Measurements from ENCODE around the gene PCDH9. TPM values are rescaled to one million over a fixed set of nuclear protein-coding genes. Genes with fewer than 3 reads are reported as not detected.

The PCDH9 gene
- total and polyA plus RNA-seq, 2 experiments from 2014 or later: 0.31 to 0.52 TPM

DNA sequence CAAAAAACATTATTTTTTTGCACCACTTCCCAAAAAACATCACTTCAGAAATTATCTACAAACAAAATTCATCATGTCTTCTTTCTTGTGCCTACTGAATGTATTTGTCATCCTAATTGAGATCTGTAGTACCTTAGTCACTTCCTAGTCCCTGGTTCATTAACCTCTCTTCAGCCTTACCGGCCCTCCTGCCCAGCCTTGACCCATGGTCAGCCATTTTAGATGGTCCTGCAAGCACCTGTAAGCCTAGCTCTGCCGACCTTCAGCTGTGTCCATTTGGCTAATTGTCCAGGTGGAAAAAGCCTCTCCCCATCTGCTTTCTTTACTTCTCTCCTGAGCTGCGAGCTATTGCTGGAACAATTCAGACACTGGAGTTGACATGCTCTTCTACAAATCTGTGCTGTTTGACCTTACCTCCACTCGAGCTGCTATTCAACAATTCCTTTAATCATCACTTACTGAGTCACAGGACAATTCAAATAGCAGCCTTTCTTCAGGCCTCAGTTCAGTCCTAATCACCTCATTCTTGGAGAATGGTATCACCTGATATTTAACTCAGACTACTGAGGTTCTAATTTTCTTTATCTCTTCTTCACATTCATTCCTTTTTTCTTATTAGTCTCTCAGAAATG is 882.5 kb downstream of the PCDH9 start:
- no peak overlapping the region for H3K27ac Mint-ChIP-seq
- no peaks in the 10 kb centered on the region for H3K27me3 ChIP-seq (ENCODE audit: insufficient read depth)
- ATAC-seq: no peak
- no peaks in the 10 kb centered on the region for H3K9me3 Mint-ChIP-seq
- peaks cover 2% of the 10 kb centered on the region for H3K27me3 Mint-ChIP-seq (ENCODE audit: insufficient read depth, low read depth, poor library complexity)
- H3K9me2 ChIP-seq (ENCODE audit: insufficient read depth): no peaks in the 10 kb centered on the region
- DNase-seq (ENCODE audit: low spot score): no peak
- peaks cover 14% of the 10 kb centered on the region for H3K4me1 ChIP-seq (ENCODE audit: insufficient read depth)
- H3K36me3 Mint-ChIP-seq (ENCODE audit: low read depth): no peaks in the 10 kb centered on the region
- no peak overlapping the region for H3K27ac ChIP-seq (ENCODE audit: low read depth)
- H4K20me1 ChIP-seq (replicated peaks; ENCODE audit: insufficient read depth): no peaks in the 10 kb centered on the region
- H3K4me1 Mint-ChIP-seq: peaks cover 8% of the 10 kb centered on the region; the same call in 2 of the 3 replicates
- H3K79me2 ChIP-seq (replicated peaks; ENCODE audit: insufficient read depth): no peaks in the 10 kb centered on the region
- H2AFZ ChIP-seq: peak overlapping the region; percentile 83
- no peaks in the 10 kb centered on the region for H3K36me3 ChIP-seq (ENCODE audit: insufficient read depth)
- no peak overlapping the region for H3K4me3 ChIP-seq
- H3F3A ChIP-seq (replicated peaks; ENCODE audit: low read depth): no peaks in the 10 kb centered on the region
- H3K4me3 Mint-ChIP-seq: no peak overlapping the region
- TF ChIP-seq EZH2 (IDR thresholded peaks at IDR 0.05; ENCODE audit: low read depth, unreplicated experiment): no peak
- TF ChIP-seq CREB1 (CRISPR knock-in tag; IDR thresholded peaks at IDR 0.05; ENCODE audit: low read depth): no peak
- no peak for TF ChIP-seq ZNF331 (CRISPR knock-in tag; IDR thresholded peaks at IDR 0.05; ENCODE audit: low read depth)
- TF ChIP-seq STAT1 (IDR thresholded peaks at IDR 0.05; ENCODE audit: unreplicated experiment): no peak
- no peak for TF ChIP-seq POLR2AphosphoS5 (IDR thresholded peaks at IDR 0.05; ENCODE audit: low read depth)
- no peak for TF ChIP-seq NANOG (IDR thresholded peaks at IDR 0.05; ENCODE audit: borderline replicate concordance)
- TF ChIP-seq, protein P1, sequence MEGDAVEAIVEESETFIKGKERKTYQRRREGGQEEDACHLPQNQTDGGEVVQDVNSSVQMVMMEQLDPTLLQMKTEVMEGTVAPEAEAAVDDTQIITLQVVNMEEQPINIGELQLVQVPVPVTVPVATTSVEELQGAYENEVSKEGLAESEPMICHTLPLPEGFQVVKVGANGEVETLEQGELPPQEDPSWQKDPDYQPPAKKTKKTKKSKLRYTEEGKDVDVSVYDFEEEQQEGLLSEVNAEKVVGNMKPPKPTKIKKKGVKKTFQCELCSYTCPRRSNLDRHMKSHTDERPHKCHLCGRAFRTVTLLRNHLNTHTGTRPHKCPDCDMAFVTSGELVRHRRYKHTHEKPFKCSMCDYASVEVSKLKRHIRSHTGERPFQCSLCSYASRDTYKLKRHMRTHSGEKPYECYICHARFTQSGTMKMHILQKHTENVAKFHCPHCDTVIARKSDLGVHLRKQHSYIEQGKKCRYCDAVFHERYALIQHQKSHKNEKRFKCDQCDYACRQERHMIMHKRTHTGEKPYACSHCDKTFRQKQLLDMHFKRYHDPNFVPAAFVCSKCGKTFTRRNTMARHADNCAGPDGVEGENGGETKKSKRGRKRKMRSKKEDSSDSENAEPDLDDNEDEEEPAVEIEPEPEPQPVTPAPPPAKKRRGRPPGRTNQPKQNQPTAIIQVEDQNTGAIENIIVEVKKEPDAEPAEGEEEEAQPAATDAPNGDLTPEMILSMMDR (conservative IDR thresholded peaks at IDR 0.05; ENCODE audit: low read depth in 2 of 2): no peak
- TF ChIP-seq, protein P2, sequence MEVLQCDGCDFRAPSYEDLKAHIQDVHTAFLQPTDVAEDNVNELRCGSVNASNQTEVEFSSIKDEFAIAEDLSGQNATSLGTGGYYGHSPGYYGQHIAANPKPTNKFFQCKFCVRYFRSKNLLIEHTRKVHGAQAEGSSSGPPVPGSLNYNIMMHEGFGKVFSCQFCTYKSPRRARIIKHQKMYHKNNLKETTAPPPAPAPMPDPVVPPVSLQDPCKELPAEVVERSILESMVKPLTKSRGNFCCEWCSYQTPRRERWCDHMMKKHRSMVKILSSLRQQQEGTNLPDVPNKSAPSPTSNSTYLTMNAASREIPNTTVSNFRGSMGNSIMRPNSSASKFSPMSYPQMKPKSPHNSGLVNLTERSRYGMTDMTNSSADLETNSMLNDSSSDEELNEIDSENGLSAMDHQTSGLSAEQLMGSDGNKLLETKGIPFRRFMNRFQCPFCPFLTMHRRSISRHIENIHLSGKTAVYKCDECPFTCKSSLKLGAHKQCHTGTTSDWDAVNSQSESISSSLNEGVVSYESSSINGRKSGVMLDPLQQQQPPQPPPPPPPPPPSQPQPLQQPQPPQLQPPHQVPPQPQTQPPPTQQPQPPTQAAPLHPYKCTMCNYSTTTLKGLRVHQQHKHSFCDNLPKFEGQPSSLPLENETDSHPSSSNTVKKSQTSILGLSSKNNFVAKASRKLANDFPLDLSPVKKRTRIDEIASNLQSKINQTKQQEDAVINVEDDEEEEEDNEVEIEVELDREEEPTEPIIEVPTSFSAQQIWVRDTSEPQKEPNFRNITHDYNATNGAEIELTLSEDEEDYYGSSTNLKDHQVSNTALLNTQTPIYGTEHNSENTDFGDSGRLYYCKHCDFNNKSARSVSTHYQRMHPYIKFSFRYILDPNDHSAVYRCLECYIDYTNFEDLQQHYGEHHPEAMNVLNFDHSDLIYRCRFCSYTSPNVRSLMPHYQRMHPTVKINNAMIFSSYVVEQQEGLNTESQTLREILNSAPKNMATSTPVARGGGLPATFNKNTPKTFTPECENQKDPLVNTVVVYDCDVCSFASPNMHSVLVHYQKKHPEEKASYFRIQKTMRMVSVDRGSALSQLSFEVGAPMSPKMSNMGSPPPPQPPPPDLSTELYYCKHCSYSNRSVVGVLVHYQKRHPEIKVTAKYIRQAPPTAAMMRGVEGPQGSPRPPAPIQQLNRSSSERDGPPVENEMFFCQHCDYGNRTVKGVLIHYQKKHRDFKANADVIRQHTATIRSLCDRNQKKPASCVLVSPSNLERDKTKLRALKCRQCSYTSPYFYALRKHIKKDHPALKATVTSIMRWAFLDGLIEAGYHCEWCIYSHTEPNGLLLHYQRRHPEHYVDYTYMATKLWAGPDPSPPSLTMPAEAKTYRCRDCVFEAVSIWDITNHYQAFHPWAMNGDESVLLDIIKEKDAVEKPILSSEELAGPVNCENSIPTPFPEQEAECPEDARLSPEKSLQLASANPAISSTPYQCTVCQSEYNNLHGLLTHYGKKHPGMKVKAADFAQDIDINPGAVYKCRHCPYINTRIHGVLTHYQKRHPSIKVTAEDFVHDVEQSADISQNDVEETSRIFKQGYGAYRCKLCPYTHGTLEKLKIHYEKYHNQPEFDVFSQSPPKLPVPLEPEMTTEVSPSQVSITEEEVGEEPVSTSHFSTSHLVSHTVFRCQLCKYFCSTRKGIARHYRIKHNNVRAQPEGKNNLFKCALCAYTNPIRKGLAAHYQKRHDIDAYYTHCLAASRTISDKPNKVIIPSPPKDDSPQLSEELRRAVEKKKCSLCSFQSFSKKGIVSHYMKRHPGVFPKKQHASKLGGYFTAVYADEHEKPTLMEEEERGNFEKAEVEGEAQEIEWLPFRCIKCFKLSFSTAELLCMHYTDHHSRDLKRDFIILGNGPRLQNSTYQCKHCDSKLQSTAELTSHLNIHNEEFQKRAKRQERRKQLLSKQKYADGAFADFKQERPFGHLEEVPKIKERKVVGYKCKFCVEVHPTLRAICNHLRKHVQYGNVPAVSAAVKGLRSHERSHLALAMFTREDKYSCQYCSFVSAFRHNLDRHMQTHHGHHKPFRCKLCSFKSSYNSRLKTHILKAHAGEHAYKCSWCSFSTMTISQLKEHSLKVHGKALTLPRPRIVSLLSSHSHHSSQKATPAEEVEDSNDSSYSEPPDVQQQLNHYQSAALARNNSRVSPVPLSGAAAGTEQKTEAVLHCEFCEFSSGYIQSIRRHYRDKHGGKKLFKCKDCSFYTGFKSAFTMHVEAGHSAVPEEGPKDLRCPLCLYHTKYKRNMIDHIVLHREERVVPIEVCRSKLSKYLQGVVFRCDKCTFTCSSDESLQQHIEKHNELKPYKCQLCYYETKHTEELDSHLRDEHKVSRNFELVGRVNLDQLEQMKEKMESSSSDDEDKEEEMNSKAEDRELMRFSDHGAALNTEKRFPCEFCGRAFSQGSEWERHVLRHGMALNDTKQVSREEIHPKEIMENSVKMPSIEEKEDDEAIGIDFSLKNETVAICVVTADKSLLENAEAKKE (CRISPR knock-in tag; IDR thresholded peaks at IDR 0.05): no peak
- TF ChIP-seq, protein P3, sequence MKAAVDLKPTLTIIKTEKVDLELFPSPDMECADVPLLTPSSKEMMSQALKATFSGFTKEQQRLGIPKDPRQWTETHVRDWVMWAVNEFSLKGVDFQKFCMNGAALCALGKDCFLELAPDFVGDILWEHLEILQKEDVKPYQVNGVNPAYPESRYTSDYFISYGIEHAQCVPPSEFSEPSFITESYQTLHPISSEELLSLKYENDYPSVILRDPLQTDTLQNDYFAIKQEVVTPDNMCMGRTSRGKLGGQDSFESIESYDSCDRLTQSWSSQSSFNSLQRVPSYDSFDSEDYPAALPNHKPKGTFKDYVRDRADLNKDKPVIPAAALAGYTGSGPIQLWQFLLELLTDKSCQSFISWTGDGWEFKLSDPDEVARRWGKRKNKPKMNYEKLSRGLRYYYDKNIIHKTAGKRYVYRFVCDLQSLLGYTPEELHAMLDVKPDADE (IDR thresholded peaks at IDR 0.05): no peak
- TF ChIP-seq ZNF114 (CRISPR knock-in tag; IDR thresholded peaks at IDR 0.05): no peak
- TF ChIP-seq EZH2phosphoT487 (IDR thresholded peaks at IDR 0.05; ENCODE audit: unreplicated experiment): no peak
- TF ChIP-seq, protein P4, sequence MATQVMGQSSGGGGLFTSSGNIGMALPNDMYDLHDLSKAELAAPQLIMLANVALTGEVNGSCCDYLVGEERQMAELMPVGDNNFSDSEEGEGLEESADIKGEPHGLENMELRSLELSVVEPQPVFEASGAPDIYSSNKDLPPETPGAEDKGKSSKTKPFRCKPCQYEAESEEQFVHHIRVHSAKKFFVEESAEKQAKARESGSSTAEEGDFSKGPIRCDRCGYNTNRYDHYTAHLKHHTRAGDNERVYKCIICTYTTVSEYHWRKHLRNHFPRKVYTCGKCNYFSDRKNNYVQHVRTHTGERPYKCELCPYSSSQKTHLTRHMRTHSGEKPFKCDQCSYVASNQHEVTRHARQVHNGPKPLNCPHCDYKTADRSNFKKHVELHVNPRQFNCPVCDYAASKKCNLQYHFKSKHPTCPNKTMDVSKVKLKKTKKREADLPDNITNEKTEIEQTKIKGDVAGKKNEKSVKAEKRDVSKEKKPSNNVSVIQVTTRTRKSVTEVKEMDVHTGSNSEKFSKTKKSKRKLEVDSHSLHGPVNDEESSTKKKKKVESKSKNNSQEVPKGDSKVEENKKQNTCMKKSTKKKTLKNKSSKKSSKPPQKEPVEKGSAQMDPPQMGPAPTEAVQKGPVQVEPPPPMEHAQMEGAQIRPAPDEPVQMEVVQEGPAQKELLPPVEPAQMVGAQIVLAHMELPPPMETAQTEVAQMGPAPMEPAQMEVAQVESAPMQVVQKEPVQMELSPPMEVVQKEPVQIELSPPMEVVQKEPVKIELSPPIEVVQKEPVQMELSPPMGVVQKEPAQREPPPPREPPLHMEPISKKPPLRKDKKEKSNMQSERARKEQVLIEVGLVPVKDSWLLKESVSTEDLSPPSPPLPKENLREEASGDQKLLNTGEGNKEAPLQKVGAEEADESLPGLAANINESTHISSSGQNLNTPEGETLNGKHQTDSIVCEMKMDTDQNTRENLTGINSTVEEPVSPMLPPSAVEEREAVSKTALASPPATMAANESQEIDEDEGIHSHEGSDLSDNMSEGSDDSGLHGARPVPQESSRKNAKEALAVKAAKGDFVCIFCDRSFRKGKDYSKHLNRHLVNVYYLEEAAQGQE (IDR thresholded peaks at IDR 0.05; ENCODE audit: unreplicated experiment): no peak
- no peak for TF ChIP-seq JUNB (IDR thresholded peaks at IDR 0.05; ENCODE audit: unreplicated experiment)
- H3K4me2 ChIP-seq: no peak overlapping the region

All from GM23338 (cell line).